AG04449 (cell line): Measurements from ENCODE around the gene TUT7.

Experiments used
- CTCF ChIA-PET: fragments of 350-600 bp; formaldehyde crosslinking; extraction: SDS; loops from one replicate; lab custom pipeline; 2021; ENCODE audit warnings: antibody characterized with exemption; lab: Yijun Ruan, JAX
- POLR2A ChIA-PET: fragments of 400-600, 350-600 bp; formaldehyde crosslinking; extraction: SDS; loops from one replicate; lab custom pipeline; 2020; ENCODE audit warnings: antibody characterized with exemption, inconsistent platforms; lab: Yijun Ruan, JAX
- DNase-seq: peaks from one replicate; pipeline ENCODE4 v3.0.0-alpha.2; 2010; ENCODE audit warnings: low read depth, low spot score
- H3K4me3 ChIP-seq: 2 replicates; pipeline ENCODE4 v1.5.1; 2011; ENCODE audit warnings: low read depth, mild to moderate bottlenecking, control low read depth, low read length
- TF ChIP-seq, protein P1 (sequence below): IDR thresholded peaks from one replicate; pipeline ENCODE4 v1.5.1; 2011; ENCODE audit warnings: mild to moderate bottlenecking, moderate library complexity, low read length, control low read depth, inconsistent platforms; ENCODE audit not compliant: insufficient read depth; ENCODE audit errors: missing control alignments

TUT7 gene

DNA sequence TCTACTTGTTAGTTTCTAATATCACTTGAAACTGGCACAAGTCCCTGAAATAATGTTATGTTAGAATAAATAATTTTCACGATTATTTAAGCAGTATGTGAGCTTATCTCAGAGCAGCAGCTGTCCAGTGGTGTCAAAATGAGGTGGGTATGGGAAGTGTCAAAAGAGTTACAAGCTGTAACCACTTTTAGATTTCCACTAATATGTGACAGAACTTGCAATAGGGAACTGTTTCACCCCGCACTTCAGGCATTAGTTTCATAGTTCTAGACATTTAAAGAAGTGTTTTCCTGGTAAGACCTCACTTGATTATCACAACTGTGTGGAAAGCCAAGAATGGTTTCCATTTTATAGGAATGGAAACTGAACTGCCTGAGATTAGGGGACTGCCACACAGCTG is 68.9 kb downstream of the TUT7 start:
- no peak for DNase-seq
- TF ChIP-seq, protein P1, sequence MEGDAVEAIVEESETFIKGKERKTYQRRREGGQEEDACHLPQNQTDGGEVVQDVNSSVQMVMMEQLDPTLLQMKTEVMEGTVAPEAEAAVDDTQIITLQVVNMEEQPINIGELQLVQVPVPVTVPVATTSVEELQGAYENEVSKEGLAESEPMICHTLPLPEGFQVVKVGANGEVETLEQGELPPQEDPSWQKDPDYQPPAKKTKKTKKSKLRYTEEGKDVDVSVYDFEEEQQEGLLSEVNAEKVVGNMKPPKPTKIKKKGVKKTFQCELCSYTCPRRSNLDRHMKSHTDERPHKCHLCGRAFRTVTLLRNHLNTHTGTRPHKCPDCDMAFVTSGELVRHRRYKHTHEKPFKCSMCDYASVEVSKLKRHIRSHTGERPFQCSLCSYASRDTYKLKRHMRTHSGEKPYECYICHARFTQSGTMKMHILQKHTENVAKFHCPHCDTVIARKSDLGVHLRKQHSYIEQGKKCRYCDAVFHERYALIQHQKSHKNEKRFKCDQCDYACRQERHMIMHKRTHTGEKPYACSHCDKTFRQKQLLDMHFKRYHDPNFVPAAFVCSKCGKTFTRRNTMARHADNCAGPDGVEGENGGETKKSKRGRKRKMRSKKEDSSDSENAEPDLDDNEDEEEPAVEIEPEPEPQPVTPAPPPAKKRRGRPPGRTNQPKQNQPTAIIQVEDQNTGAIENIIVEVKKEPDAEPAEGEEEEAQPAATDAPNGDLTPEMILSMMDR, result no peak
- CTCF ChIA-PET, result no interaction called here
- no peak overlapping the region for H3K4me3 ChIP-seq
- POLR2A ChIA-PET, result no interaction called here

- TF ChIP-seq, protein P1, result no peak
- peak; percentile 67 for DNase-seq
- ChIA-PET CTCF (no interaction called here), POLR2A (interaction anchor here (0.8 to 1.0 kb wide), 2 partner anchors 26 to 38 kb away, joined by 4 read pairs; no protein-coding TSS in a partner anchor)
- peak overlapping the region; percentile 96 for H3K4me3 ChIP-seq
Observed at GRCh38 chr9:86282979-86283535, 71.2 kb downstream of the TUT7 start.

DNA sequence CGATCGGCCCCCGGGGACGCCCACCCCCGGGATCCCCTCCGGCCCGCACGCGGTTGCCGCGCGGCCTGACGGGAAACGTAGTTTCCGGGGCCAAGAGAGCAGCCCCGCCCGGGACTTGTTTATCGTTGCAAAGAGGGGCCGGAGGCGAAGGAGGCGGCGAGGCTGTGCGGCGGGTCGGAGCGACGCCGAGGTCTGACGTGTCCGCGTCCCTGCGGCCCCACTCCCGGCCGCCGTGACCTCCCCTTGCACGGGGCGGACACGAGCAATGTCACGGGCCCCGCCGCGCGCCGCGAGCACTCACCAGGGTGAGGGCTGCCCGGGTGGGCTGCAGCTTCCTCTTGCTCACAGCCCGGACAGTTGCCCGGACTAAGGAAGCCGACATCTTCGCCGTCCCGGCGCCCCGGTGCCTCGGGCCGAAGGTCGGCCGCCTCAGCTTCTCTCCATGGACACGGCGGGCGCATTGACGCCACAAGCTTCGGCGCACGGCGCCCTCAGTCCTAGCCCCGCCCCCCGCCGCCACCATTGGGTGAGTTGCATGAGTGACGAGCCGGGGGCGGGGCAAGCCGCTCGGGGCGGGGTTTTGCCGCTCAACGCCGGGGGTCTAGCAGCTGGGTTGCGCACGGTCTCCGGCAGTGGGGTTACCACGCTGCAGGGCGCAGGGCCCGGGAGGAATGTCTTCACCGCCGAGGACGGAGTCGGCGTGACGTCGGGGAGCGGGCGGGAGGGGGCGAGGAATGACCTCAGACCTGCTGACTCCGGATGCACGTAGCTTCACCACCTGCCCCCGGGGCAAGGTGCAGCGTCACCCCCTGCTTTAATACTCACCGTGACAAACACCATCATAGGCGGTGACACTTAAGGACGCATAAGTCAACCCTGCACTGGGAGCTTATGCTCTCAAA is 71.9 kb downstream of the TUT7 start, which contains the start of gene ISCA1:
ISCA1 (minus strand) TSS at position 462 of the 902 bp plus-strand sequence; CDS start at position 382, 80 bp downstream.
- CTCF ChIA-PET, result interaction anchor here (1.4 kb wide), 1 partner anchor 82 kb away, joined by 4 read pairs; no protein-coding TSS in a partner anchor
- peak; percentile 33 for DNase-seq
- peak within 1 kb of the TSS; percentile 96 for H3K4me3 ChIP-seq
- POLR2A ChIA-PET, result interaction anchor here (0.7 to 1.0 kb wide), 3 partner anchors 19 to 39 kb away, joined by 3 to 4 read pairs (median 4); no protein-coding TSS in a partner anchor
- TF ChIP-seq, protein P1, result no peak

- TF ChIP-seq, protein P1, result no peak
- ChIA-PET POLR2A (interaction anchor here (0.7 kb wide), 1 partner anchor 18 kb away, joined by 3 read pairs; no protein-coding TSS in a partner anchor), CTCF (interaction anchor here (1.4 kb wide), 1 partner anchor 81 kb away, joined by 4 read pairs; no protein-coding TSS in a partner anchor)
- H3K4me3 ChIP-seq, result peak overlapping the region; percentile 96
- no peak for DNase-seq
Observed at GRCh38 chr9:86281593-86282076, 72.6 kb downstream of the TUT7 start.

GRCh38 chr9:86280580-86280979 is 73.6 kb downstream of the TUT7 start:
- no peak overlapping the region; the same call in 1 of the 2 replicates for H3K4me3 ChIP-seq
- no peak for DNase-seq
- TF ChIP-seq, protein P1, result no peak
- POLR2A ChIA-PET, result no interaction called here
- CTCF ChIA-PET, result no interaction called here
